WI38 (cell line): ENCODE results near the gene SLAMF8.
A peak's percentile ranks its signal among the peaks of the same experiment; 100 is the strongest.

ENCODE experiments used
- H3K4me3 ChIP-seq: 2 replicates; pipeline ENCODE4 v1.5.1; 2011; ENCODE audit warnings: low read depth, mild to moderate bottlenecking, control low read depth, low read length
- CTCF ChIP-seq: IDR thresholded peaks from 2 replicates; pipeline ENCODE4 v1.5.1; 2012; ENCODE audit warnings: low read depth, mild to moderate bottlenecking, control low read depth, low read length

The SLAMF8 gene

GRCh38 chr1:159786465-159786864 is 40.2 kb upstream of the SLAMF8 start:
- TF ChIP-seq CTCF, result no peak
- H3K4me3 ChIP-seq, result no peak overlapping the region

- no peak overlapping the region for H3K4me3 ChIP-seq
- no peak for TF ChIP-seq CTCF
These were observed 39.7 kb upstream of the SLAMF8 start for GRCh38 chr1:159786966-159787365.

- no peak overlapping the region for H3K4me3 ChIP-seq
- TF ChIP-seq CTCF, result peak; percentile 56
These were observed 36.3 kb upstream of the SLAMF8 start for GRCh38 chr1:159790237-159790917.

- no peak for TF ChIP-seq CTCF
- no peak overlapping the region for H3K4me3 ChIP-seq
These were observed 35.6 kb upstream of the SLAMF8 start for GRCh38 chr1:159791031-159791430.

GRCh38 chr1:159791461-159791860 is 35.2 kb upstream of the SLAMF8 start:
- no peak overlapping the region for H3K4me3 ChIP-seq
- no peak for TF ChIP-seq CTCF

GRCh38 chr1:159795534-159795933 is 31.1 kb upstream of the SLAMF8 start:
- TF ChIP-seq CTCF, result no peak
- no peak overlapping the region for H3K4me3 ChIP-seq

GRCh38 chr1:159798893-159799292 is 27.8 kb upstream of the SLAMF8 start:
- peak; percentile 64 for TF ChIP-seq CTCF
- no peak overlapping the region for H3K4me3 ChIP-seq
